GM12878 (cell line): ENCODE data around the gene PCSK2. TPM values are rescaled to one million over a fixed set of nuclear protein-coding genes. Genes with fewer than 3 reads are reported as not detected.

Experiments used
- ATAC-seq: fragments of 200-7000 bp; cut with Tn5 transposase; 3 replicates; pipeline ENCODE4 v1.9.1; 2020; ENCODE audit warnings: mild to moderate bottlenecking, moderate library complexity
- BruUV-seq: library from RNA; stranded (reverse); fragments of 400-500 nt; replicated peaks from 2 replicates; lab custom pipeline; 2021; lab: Mats Ljungman, UMichigan
- CTCF ChIA-PET: fragments of 300-600 bp; sonication (Branson Sonifier 250); formaldehyde crosslinking; extraction: SDS; loops from one replicate; lab custom pipeline; 2021; ENCODE audit warnings: inconsistent platforms; lab: Yijun Ruan, JAX
- POLR2A ChIA-PET: fragments of 350-600 bp; formaldehyde crosslinking; extraction: SDS; loops from one replicate; lab custom pipeline; 2021; ENCODE audit warnings: inconsistent platforms; lab: Charles Lee
- RAD21 ChIA-PET: fragments of 300-600 bp; sonication (Branson Sonifier 250); formaldehyde crosslinking; loops from one replicate; lab custom pipeline; 2023; ENCODE audit warnings: antibody characterized with exemption; ENCODE audit not compliant: unreplicated experiment; lab: Charles Lee
- SMC1A ChIA-PET: fragments of 300-600 bp; sonication (Branson Sonifier 250); formaldehyde crosslinking; loops from one replicate; lab custom pipeline; 2023; ENCODE audit not compliant: unreplicated experiment, uncharacterized antibody; lab: Charles Lee
- DNase-seq: peaks from one replicate; pipeline ENCODE4 v3.0.0-alpha.2; 2011; ENCODE audit warnings: low read depth, low spot score
- FAIRE-seq: peaks from 3 replicates; lab custom pipeline; 2011; peaks lifted over from hg19 to GRCh38; lab: Jason Lieb, UNC
- H2AFZ ChIP-seq: 2 replicates; pipeline ENCODE4 v1.6.0; 2011; ENCODE audit warnings: low read depth, low read length, control low read depth; ENCODE audit not compliant: control insufficient read depth
- H3K27ac ChIP-seq: 2 replicates; pipeline ENCODE4 v1.5.1; 2011; ENCODE audit warnings: control low read depth; ENCODE audit not compliant: control insufficient read depth, insufficient read depth
- H3K27me3 ChIP-seq, 2 experiments: replicated peaks in 1 of 2; 2 replicates each; pipeline versions ENCODE4 v1.6.0 to v1.6.1; 2011; ENCODE audit warnings: low read length in 1 of 2; ENCODE audit not compliant: control insufficient read depth in 2 of 2, insufficient read depth in 2 of 2
- H3K36me3 ChIP-seq, 2 experiments: 2 replicates each; pipeline ENCODE4 v1.5.1; 2011; ENCODE audit warnings: low read length in 1 of 2; ENCODE audit not compliant: control insufficient read depth in 2 of 2, insufficient read depth in 2 of 2
- H3K4me1 ChIP-seq: 2 replicates; pipeline ENCODE4 v1.6.1; 2011; ENCODE audit warnings: mild to moderate bottlenecking, low read length, moderate library complexity, mixed read lengths; ENCODE audit not compliant: control insufficient read depth, insufficient read depth
- H3K4me2 ChIP-seq: 2 replicates; pipeline ENCODE4 v1.6.0; 2011; ENCODE audit warnings: control low read depth; ENCODE audit not compliant: control insufficient read depth, insufficient read depth
- H3K4me3 ChIP-seq: fragments of 200-600 bp; sonication (generic); 2 replicates; pipeline ENCODE4 v1.5.1; 2016
- H3K79me2 ChIP-seq: 2 replicates; pipeline ENCODE4 v1.6.0; 2011; ENCODE audit warnings: low read length; ENCODE audit not compliant: control insufficient read depth, insufficient read depth
- H3K9ac ChIP-seq: 2 replicates; pipeline ENCODE4 v1.8.0; 2011; ENCODE audit warnings: low read length, control low read depth, mixed read lengths; ENCODE audit not compliant: control insufficient read depth, insufficient read depth
- H3K9me3 ChIP-seq: replicated peaks from 3 replicates; pipeline ENCODE4 v1.5.1; 2011; ENCODE audit warnings: mild to moderate bottlenecking, low read length; ENCODE audit not compliant: control insufficient read depth, insufficient read depth
- H4K20me1 ChIP-seq: 2 replicates; pipeline ENCODE4 v1.6.0; 2011; ENCODE audit not compliant: control insufficient read depth, insufficient read depth
- DPF2 ChIP-seq: fragments of 450-650 bp; IDR thresholded peaks from 2 replicates; pipeline ENCODE4 v1.6.1; 2017; ENCODE audit warnings: mild to moderate bottlenecking
- EGR1 ChIP-seq, 2 experiments: IDR thresholded peaks; 1 replicate in 1 of 2; 2 replicates in 1 of 2; pipeline ENCODE4 v1.6.1; 2011 to 2012; ENCODE audit warnings: low read depth in 2 of 2, low read length in 2 of 2, borderline replicate concordance in 1 of 2, mild to moderate bottlenecking in 1 of 2, moderate library complexity in 1 of 2
- IKZF1 ChIP-seq: fragments of 450-650 bp; conservative IDR thresholded peaks from 2 replicates; pipeline ENCODE4 v1.6.1; 2017; ENCODE audit warnings: antibody characterized with exemption, mild to moderate bottlenecking
- IKZF2 ChIP-seq, 2 experiments: fragments of 450-650 bp; IDR thresholded peaks; 2 replicates each; pipeline ENCODE4 v1.6.1; 2017; ENCODE audit warnings: mild to moderate bottlenecking in 2 of 2, moderate library complexity in 2 of 2
- MXI1 ChIP-seq: fragments of 150-350 bp; IDR thresholded peaks from 2 replicates; pipeline ENCODE4 v1.6.1; 2011; ENCODE audit warnings: low read depth, mild to moderate bottlenecking, inconsistent platforms, low read length, improper control_type of control experiment
- PAX8 ChIP-seq: fragments of 450-650 bp; IDR thresholded peaks from 2 replicates; pipeline ENCODE4 v1.6.1; 2017; ENCODE audit warnings: mild to moderate bottlenecking, moderate library complexity
- PML ChIP-seq: IDR thresholded peaks from 2 replicates; pipeline ENCODE4 v1.6.1; 2012; ENCODE audit warnings: low read length, inconsistent platforms
- RAD21 ChIP-seq: IDR thresholded peaks from 2 replicates; pipeline ENCODE4 v1.6.1; 2011; ENCODE audit warnings: mild to moderate bottlenecking, low read depth, low read length, moderate library complexity; ENCODE audit not compliant: insufficient read depth
- SMC3 ChIP-seq: IDR thresholded peaks from 2 replicates; pipeline ENCODE4 v1.6.1; 2011; ENCODE audit warnings: low read length, improper control_type of control experiment, borderline replicate concordance
- YY1 ChIP-seq: IDR thresholded peaks from 2 replicates; pipeline ENCODE4 v1.6.1; 2011; ENCODE audit warnings: low read depth, mild to moderate bottlenecking, low read length
- ZNF207 ChIP-seq: fragments of 450-650 bp; IDR thresholded peaks from 2 replicates; pipeline ENCODE4 v1.6.1; 2014; ENCODE audit warnings: antibody characterized with exemption, mild to moderate bottlenecking, borderline replicate concordance
- ZNF384 ChIP-seq: IDR thresholded peaks from 2 replicates; pipeline ENCODE4 v1.6.1; 2012; ENCODE audit warnings: low read depth, mild to moderate bottlenecking, low read length, improper control_type of control experiment, borderline replicate concordance
- WGBS: methylation state at CpG from one replicate; pipeline ENCODE4 v1.1.6; 2016; ENCODE audit warnings: low lambda C conversion rate; ENCODE audit not compliant: insufficient replicate concordance, insufficient coverage; ENCODE audit errors: missing lambda C conversion rate; 5-methylcytosine and 5-hydroxymethylcytosine counted together
- in situ Hi-C: fragments of 300-500 bp; cut with MboI; formaldehyde crosslinking; loops from 9 replicates; pipeline ENCODE4 v1.14.3; 2018; ENCODE audit warnings: mixed read lengths
- intact Hi-C: fragments of 100-400 bp; cut with micrococcal nuclease; formaldehyde crosslinking; loops from one replicate; pipeline ENCODE4 v1.14.2; 2022; ENCODE audit not compliant: unreplicated experiment
- polyA plus RNA-seq, 11 experiments: library from polyadenylated mRNA; depleted of rRNA in 4 of 11; unstranded in 6 of 11; stranded (reverse) in 5 of 11; fragments of >200 nt; fragmentation: Nextera tagmentation in 4 of 11; fragmentation: Illumina TruSeq in 1 of 11; extraction: Ambion mirVana in 4 of 11; extraction: Trizol in 1 of 11; gene quantifications; 1 replicate in 1 of 11; 2 replicates in 10 of 11; pipeline versions ENCODE4 v1.2.1 to v1.2.3, GENCODE V29; 2011 to 2016; ENCODE audit warnings: inconsistent platforms in 2 of 11, missing spikeins in 2 of 11, low read depth in 1 of 11
- total RNA-seq, 4 experiments: library from RNA; depleted of rRNA in 3 of 4; stranded (reverse); fragments of >200 nt in 3 of 4; fragmentation: Illumina TruSeq in 1 of 4; extraction: Trizol in 1 of 4; gene quantifications; 2 replicates each; pipeline versions ENCODE4 v1.2.1 to v1.2.3, GENCODE V29; 2013 to 2021
- TF ChIP-seq, protein P1 (sequence below): IDR thresholded peaks from 2 replicates; pipeline ENCODE4 v1.6.1; 2012; ENCODE audit warnings: mild to moderate bottlenecking, low read depth, low read length
- TF ChIP-seq, protein P2 (sequence below): IDR thresholded peaks from 2 replicates; pipeline ENCODE4 v1.6.1; 2011; ENCODE audit warnings: borderline replicate concordance, low read depth, mild to moderate bottlenecking, moderate library complexity, low read length; ENCODE audit not compliant: insufficient read depth, poor library complexity, severe bottlenecking
- TF ChIP-seq, protein P3 (sequence below): fragments of 450-650 bp; conservative IDR thresholded peaks from 2 replicates; pipeline ENCODE4 v1.6.1; 2017; ENCODE audit warnings: mild to moderate bottlenecking, moderate library complexity

PCSK2 gene
- total and polyA plus RNA-seq, 10 of the 15 experiments (the other 5 are each of a cell fraction or from before 2014, with no cell fraction given): not detected

DNA sequence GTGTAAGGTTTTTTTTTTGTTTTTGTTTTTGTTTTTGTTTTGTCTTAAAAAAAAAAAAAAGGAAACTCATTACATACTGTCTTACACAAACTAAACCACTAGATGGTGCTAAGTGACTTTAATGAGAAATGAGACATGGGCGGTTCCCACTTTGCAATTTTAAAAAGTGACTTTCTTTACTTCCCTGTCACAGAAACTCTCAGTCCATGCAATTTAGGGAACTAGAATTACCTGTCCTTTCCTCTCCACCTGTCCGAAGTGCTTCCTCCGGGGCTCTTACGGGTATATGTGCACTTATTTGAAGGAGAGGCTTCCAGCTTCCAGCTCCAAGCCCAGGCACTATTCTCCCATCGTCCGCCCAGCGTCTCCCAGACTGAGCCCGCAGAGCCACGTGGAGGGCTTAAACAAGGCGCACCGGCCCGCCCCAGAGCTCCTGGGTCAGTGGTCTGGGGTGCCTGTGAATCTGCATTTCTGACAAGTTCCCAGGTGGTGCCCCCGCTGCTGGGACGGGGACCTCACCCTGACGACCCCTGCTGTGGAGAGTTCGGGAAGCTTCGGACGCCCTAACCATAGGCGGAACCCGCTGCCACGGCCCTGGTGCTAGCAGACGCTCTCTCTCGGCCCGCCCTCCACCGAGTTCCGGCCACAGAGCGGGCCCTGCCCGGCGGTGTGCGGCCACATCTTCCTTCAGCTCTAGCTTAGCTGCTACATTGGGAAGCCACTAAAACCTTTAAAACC, 278.2 kb downstream of the PCSK2 start:
- Histone ChIP-seq H4K20me1 (no peaks in the 10 kb centered on the region), H3K27me3 (no peaks in the 10 kb centered on the region), H3K9me3 (no peaks in the 10 kb centered on the region), H3K4me1 (peaks cover 3% of the 10 kb centered on the region), H3K36me3 (no peaks in the 10 kb centered on the region), H3K9ac (peak overlapping the region; percentile 46), H3K79me2 (no peaks in the 10 kb centered on the region), H3K4me2 (peak overlapping the region; percentile 91), H2AFZ (peak overlapping the region; percentile 77), H3K27ac (no peak overlapping the region), H3K4me3 (peak overlapping the region; percentile 56; the same call in 1 of the 2 replicates)
- RAD21 ChIA-PET: interaction anchor here (1.1 to 2.6 kb wide), 14 partner anchors 9 to 500 kb away, joined by 3 to 20 read pairs (median 4); partner anchors contain the start of gene RRBP1
- CTCF ChIA-PET: interaction anchor here (0.6 to 3.9 kb wide), 24 partner anchors 9 to 783 kb away, joined by 3 to 24 read pairs (median 4); partner anchors contain the start of genes RRBP1 and ZNF133
- SMC1A ChIA-PET: interaction anchor here (0.8 to 1.9 kb wide), 9 partner anchors 9 to 1127 kb away, joined by 3 to 10 read pairs (median 4); partner anchors contain the start of gene DSTN
- DNase-seq: peak; percentile 25
- WGBS: 2% methylated on average over 30 of the region's 30 CpGs
- peak; percentile 92 for ATAC-seq
- POLR2A ChIA-PET: interaction anchor here (1.4 kb wide), 1 partner anchor 434 kb away, joined by 3 read pairs; no protein-coding TSS in a partner anchor
- intact Hi-C loops: loop anchor here (1.0 to 5.0 kb wide), 4 partner anchors 112 to 772 kb away; no protein-coding TSS in a partner anchor
- BruUV-seq: no TSS peak
- in situ Hi-C loops: loop anchor here (5.0 kb wide), 1 partner anchor 772 kb away; no protein-coding TSS in a partner anchor
- FAIRE-seq: peak; percentile 79
- TF ChIP-seq EGR1 (IDR thresholded peaks at IDR 0.05; ENCODE audit: borderline replicate concordance in 1 of 2, low read depth in 2 of 2, low read length in 2 of 2): 0 out of 3 replicates have a peak, but pooled peaks of 1 of the 2 experiments have one; percentile 7
- TF ChIP-seq, protein P1, sequence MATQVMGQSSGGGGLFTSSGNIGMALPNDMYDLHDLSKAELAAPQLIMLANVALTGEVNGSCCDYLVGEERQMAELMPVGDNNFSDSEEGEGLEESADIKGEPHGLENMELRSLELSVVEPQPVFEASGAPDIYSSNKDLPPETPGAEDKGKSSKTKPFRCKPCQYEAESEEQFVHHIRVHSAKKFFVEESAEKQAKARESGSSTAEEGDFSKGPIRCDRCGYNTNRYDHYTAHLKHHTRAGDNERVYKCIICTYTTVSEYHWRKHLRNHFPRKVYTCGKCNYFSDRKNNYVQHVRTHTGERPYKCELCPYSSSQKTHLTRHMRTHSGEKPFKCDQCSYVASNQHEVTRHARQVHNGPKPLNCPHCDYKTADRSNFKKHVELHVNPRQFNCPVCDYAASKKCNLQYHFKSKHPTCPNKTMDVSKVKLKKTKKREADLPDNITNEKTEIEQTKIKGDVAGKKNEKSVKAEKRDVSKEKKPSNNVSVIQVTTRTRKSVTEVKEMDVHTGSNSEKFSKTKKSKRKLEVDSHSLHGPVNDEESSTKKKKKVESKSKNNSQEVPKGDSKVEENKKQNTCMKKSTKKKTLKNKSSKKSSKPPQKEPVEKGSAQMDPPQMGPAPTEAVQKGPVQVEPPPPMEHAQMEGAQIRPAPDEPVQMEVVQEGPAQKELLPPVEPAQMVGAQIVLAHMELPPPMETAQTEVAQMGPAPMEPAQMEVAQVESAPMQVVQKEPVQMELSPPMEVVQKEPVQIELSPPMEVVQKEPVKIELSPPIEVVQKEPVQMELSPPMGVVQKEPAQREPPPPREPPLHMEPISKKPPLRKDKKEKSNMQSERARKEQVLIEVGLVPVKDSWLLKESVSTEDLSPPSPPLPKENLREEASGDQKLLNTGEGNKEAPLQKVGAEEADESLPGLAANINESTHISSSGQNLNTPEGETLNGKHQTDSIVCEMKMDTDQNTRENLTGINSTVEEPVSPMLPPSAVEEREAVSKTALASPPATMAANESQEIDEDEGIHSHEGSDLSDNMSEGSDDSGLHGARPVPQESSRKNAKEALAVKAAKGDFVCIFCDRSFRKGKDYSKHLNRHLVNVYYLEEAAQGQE: no peak
- TF ChIP-seq, protein P2, sequence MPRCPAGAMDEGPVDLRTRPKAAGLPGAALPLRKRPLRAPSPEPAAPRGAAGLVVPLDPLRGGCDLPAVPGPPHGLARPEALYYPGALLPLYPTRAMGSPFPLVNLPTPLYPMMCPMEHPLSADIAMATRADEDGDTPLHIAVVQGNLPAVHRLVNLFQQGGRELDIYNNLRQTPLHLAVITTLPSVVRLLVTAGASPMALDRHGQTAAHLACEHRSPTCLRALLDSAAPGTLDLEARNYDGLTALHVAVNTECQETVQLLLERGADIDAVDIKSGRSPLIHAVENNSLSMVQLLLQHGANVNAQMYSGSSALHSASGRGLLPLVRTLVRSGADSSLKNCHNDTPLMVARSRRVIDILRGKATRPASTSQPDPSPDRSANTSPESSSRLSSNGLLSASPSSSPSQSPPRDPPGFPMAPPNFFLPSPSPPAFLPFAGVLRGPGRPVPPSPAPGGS: no peak
- no peak for TF ChIP-seq PAX8
- TF ChIP-seq MXI1: peak; percentile 66; the same call in 1 of the 2 replicates
- no peak for TF ChIP-seq IKZF2 (IDR thresholded peaks at IDR 0.05)
- TF ChIP-seq SMC3: peak; percentile 68; the same call in 1 of the 2 replicates
- TF ChIP-seq RAD21: peak; percentile 75
- 0 out of 2 replicates have a peak, but pooled peaks have one; percentile 26 for TF ChIP-seq DPF2
- peak; percentile 38; the same call in 1 of the 2 replicates for TF ChIP-seq IKZF1
- TF ChIP-seq PML: no peak
- TF ChIP-seq, protein P3, sequence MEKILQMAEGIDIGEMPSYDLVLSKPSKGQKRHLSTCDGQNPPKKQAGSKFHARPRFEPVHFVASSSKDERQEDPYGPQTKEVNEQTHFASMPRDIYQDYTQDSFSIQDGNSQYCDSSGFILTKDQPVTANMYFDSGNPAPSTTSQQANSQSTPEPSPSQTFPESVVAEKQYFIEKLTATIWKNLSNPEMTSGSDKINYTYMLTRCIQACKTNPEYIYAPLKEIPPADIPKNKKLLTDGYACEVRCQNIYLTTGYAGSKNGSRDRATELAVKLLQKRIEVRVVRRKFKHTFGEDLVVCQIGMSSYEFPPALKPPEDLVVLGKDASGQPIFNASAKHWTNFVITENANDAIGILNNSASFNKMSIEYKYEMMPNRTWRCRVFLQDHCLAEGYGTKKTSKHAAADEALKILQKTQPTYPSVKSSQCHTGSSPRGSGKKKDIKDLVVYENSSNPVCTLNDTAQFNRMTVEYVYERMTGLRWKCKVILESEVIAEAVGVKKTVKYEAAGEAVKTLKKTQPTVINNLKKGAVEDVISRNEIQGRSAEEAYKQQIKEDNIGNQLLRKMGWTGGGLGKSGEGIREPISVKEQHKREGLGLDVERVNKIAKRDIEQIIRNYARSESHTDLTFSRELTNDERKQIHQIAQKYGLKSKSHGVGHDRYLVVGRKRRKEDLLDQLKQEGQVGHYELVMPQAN: no peak; the same call in 1 of the 2 replicates
- TF ChIP-seq YY1: no peak
- TF ChIP-seq ZNF384: peak; percentile 96
- TF ChIP-seq ZNF207: 0 out of 2 replicates have a peak, but pooled peaks have one; percentile 24
